OCI-LY1 (cell line): ENCODE results near the gene MLXIPL.

Experiments used
- H2AFZ ChIP-seq: fragments of 200-600 bp; sonication (generic), shearing (Covaris generic); 2 replicates; pipeline ENCODE4 v1.6.0; 2014; ENCODE audit warnings: antibody characterized with exemption, mild to moderate bottlenecking, low read length
- H3F3A ChIP-seq: fragments of 200-600 bp; sonication (generic), shearing (Covaris generic); 2 replicates; pipeline ENCODE4 v1.6.0; 2014; ENCODE audit warnings: mild to moderate bottlenecking, antibody characterized with exemption, low read length, moderate library complexity; ENCODE audit not compliant: insufficient read depth
- H3K27ac ChIP-seq: fragments of 200-600 bp; sonication (generic); 2 replicates; pipeline ENCODE4 v1.5.1; 2014; ENCODE audit warnings: low read length, mixed run types, mild to moderate bottlenecking, low read depth; ENCODE audit not compliant: poor library complexity, severe bottlenecking
- H3K27me3 ChIP-seq: fragments of 200-600 bp; sonication (generic); 2 replicates; pipeline ENCODE4 v1.6.0; 2014; ENCODE audit warnings: antibody characterized with exemption, mild to moderate bottlenecking, low read length, moderate library complexity; ENCODE audit not compliant: insufficient read depth
- H3K36me3 ChIP-seq: fragments of 200-600 bp; sonication (generic); 2 replicates; pipeline ENCODE4 v1.6.1; 2014; ENCODE audit warnings: mild to moderate bottlenecking, antibody characterized with exemption, low read length, moderate library complexity, mixed read lengths; ENCODE audit not compliant: insufficient read depth
- H3K4me1 ChIP-seq: fragments of 200-600 bp; sonication (generic); 2 replicates; pipeline ENCODE4 v1.5.1; 2014; ENCODE audit warnings: mild to moderate bottlenecking, low read length, moderate library complexity; ENCODE audit not compliant: insufficient read depth, severe bottlenecking
- H3K4me2 ChIP-seq: fragments of 200-600 bp; sonication (generic), shearing (Covaris generic); 2 replicates; pipeline ENCODE4 v1.6.1; 2014; ENCODE audit warnings: low read length
- H3K4me3 ChIP-seq: fragments of 200-600 bp; sonication (generic); 2 replicates; pipeline ENCODE4 v1.5.1; 2014; ENCODE audit warnings: low read length, low read depth, mild to moderate bottlenecking, mixed read lengths; ENCODE audit not compliant: poor library complexity, severe bottlenecking
- H3K79me2 ChIP-seq: fragments of 200-600 bp; shearing (Covaris generic); 2 replicates; pipeline ENCODE4 v1.6.1; 2016; ENCODE audit warnings: mixed run types, low read length, mixed read lengths; ENCODE audit not compliant: insufficient read depth
- H3K9ac ChIP-seq: fragments of 200-600 bp; sonication (generic), shearing (Covaris generic); 2 replicates; pipeline ENCODE4 v1.6.1; 2014; ENCODE audit warnings: mild to moderate bottlenecking, low read length, mixed read lengths
- H3K9me2 ChIP-seq: fragments of 200-600 bp; sonication (generic), shearing (Covaris generic); 2 replicates; pipeline ENCODE4 v1.6.1; 2014; ENCODE audit warnings: low read depth, mild to moderate bottlenecking, low read length, mixed read lengths
- H3K9me3 ChIP-seq: fragments of 200-600 bp; shearing (Covaris generic); 2 replicates; pipeline ENCODE4 v1.6.1; 2014; ENCODE audit warnings: low read length, mixed read lengths
- H4K20me1 ChIP-seq: fragments of 200-600 bp; sonication (generic), shearing (Covaris generic); 2 replicates; pipeline ENCODE4 v1.6.0; 2016; ENCODE audit warnings: mild to moderate bottlenecking, low read length; ENCODE audit not compliant: insufficient read depth
- CTCF ChIP-seq: fragments of 200-600 bp; sonication (generic), shearing (Covaris generic); IDR thresholded peaks from 2 replicates; pipeline ENCODE4 v1.5.1; 2017; ENCODE audit warnings: mild to moderate bottlenecking, antibody characterized with exemption, low read length, moderate library complexity, mixed read lengths
- EZH2 ChIP-seq: fragments of 200-600 bp; sonication (generic), shearing (Covaris generic); IDR thresholded peaks from 2 replicates; pipeline ENCODE4 v1.8.0; 2017; ENCODE audit warnings: borderline replicate concordance, mixed run types, mild to moderate bottlenecking, antibody characterized with exemption, low read length, moderate library complexity, mixed read lengths

MLXIPL gene

GRCh38 chr7:73570521-73570920, 53.8 kb downstream of the MLXIPL start:
- Histone ChIP-seq H3K27ac (no peak overlapping the region), H3K27me3 (no peaks in the 10 kb centered on the region), H4K20me1 (no peaks in the 10 kb centered on the region), H3K9me2 (no peaks in the 10 kb centered on the region), H2AFZ (no peak overlapping the region), H3K4me2 (no peak overlapping the region), H3K4me1 (peaks cover 5% of the 10 kb centered on the region), H3K9me3 (no peaks in the 10 kb centered on the region), H3F3A (no peaks in the 10 kb centered on the region), H3K4me3 (no peak overlapping the region), H3K9ac (no peak overlapping the region), H3K79me2 (no peaks in the 10 kb centered on the region), H3K36me3 (peaks cover 67% of the 10 kb centered on the region)
- TF ChIP-seq CTCF, result no peak
- no peak for TF ChIP-seq EZH2

GRCh38 chr7:73569042-73569608, 55.2 kb downstream of the MLXIPL start:
- H2AFZ ChIP-seq, result no peak overlapping the region
- no peaks in the 10 kb centered on the region for H3F3A ChIP-seq
- no peaks in the 10 kb centered on the region for H4K20me1 ChIP-seq
- H3K27me3 ChIP-seq, result no peaks in the 10 kb centered on the region
- no peaks in the 10 kb centered on the region for H3K79me2 ChIP-seq
- peaks cover 58% of the 10 kb centered on the region for H3K36me3 ChIP-seq
- H3K27ac ChIP-seq, result no peak overlapping the region
- no peak overlapping the region for H3K9ac ChIP-seq
- no peaks in the 10 kb centered on the region for H3K9me2 ChIP-seq
- no peak overlapping the region for H3K4me3 ChIP-seq
- peaks cover 5% of the 10 kb centered on the region for H3K4me1 ChIP-seq
- H3K9me3 ChIP-seq, result no peaks in the 10 kb centered on the region
- no peak overlapping the region for H3K4me2 ChIP-seq
- TF ChIP-seq CTCF, result no peak

GRCh38 chr7:73567846-73568685, 56.3 kb downstream of the MLXIPL start:
- H4K20me1 ChIP-seq, result no peaks in the 10 kb centered on the region
- H3K9ac ChIP-seq, result no peak overlapping the region
- H3K9me3 ChIP-seq, result no peaks in the 10 kb centered on the region
- peaks cover 47% of the 10 kb centered on the region for H3K36me3 ChIP-seq
- no peak overlapping the region for H3K4me3 ChIP-seq
- peaks cover 5% of the 10 kb centered on the region for H3K4me1 ChIP-seq
- no peak overlapping the region for H3K27ac ChIP-seq
- no peak overlapping the region for H2AFZ ChIP-seq
- H3K27me3 ChIP-seq, result no peaks in the 10 kb centered on the region
- no peaks in the 10 kb centered on the region for H3K79me2 ChIP-seq
- no peaks in the 10 kb centered on the region for H3F3A ChIP-seq
- TF ChIP-seq EZH2 (no peak), CTCF (no peak)
- no peaks in the 10 kb centered on the region for H3K9me2 ChIP-seq
- no peak overlapping the region for H3K4me2 ChIP-seq
